Measurements from ENCODE around the gene MRPL14.

DNA sequence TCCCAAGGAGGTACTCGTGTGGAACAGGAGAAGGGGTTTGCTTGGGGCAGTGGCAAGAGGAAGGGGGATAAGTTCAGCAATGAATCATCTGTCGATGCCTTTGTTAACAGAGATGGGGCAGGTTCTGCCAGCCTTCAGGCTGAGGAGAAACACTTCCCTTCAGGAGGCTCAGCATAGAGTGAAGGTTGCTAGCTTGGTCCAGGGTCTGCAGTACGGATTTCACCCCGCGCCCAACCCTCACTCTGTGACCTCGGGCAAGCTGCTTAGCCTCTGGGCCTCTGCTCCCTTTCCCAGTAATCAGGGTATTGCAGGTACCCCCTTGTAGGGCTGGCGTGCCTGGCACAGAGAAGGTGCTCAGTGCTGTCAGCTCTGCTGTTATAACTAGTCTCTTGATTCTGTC, 38.9 kb upstream of the MRPL14 start:
- TF ChIP-seq EZH2 (IDR thresholded peaks at IDR 0.05; ENCODE audit: low read length) = no peak
- TF ChIP-seq, protein P1, sequence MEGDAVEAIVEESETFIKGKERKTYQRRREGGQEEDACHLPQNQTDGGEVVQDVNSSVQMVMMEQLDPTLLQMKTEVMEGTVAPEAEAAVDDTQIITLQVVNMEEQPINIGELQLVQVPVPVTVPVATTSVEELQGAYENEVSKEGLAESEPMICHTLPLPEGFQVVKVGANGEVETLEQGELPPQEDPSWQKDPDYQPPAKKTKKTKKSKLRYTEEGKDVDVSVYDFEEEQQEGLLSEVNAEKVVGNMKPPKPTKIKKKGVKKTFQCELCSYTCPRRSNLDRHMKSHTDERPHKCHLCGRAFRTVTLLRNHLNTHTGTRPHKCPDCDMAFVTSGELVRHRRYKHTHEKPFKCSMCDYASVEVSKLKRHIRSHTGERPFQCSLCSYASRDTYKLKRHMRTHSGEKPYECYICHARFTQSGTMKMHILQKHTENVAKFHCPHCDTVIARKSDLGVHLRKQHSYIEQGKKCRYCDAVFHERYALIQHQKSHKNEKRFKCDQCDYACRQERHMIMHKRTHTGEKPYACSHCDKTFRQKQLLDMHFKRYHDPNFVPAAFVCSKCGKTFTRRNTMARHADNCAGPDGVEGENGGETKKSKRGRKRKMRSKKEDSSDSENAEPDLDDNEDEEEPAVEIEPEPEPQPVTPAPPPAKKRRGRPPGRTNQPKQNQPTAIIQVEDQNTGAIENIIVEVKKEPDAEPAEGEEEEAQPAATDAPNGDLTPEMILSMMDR (optimal IDR thresholded peaks at IDR 0.05 in 1 of 3, IDR thresholded peaks at IDR 0.05 in 1 of 3, conservative IDR thresholded peaks at IDR 0.05 in 1 of 3; ENCODE audit: extremely low read depth in 1 of 3, insufficient read depth in 2 of 3, low read length in 3 of 3) = no peak
